DMS 273 treated with DMSO at 0.1 percent for 48 hours (cell line): Measurements from ENCODE around the gene DCHS2.
"Not testable (repeated sequence)": the region's sequence is repeated elsewhere in the genome, so short reads cannot be mapped to it uniquely, and the experiment has no call there.

ENCODE experiments used
- DNase-seq: peaks from one replicate; lab custom pipeline; 2025; lab: John Stamatoyannopoulos, UW

Gene DCHS2

DNA sequence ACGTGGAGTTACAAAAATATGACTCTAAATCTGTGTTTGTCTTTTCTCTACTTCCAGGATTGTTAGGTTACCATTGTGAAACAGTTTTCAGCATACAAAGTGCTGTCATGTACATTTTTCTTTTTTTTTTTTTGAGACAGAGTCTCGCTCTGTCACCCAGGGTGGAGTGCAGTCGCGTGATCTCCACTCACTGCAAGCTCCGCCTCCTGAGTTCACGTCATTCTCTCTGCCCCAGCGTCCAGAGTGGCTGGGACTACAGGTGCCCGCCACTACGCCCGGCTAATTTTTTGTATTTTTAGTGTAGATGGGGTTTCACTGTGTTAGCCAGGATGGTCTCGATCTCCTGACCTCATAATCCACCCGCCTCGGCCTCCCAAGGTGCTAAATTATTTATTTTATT lies 274.2 kb downstream of the DCHS2 start:
- not testable (repeated sequence) for DNase-seq

DNA sequence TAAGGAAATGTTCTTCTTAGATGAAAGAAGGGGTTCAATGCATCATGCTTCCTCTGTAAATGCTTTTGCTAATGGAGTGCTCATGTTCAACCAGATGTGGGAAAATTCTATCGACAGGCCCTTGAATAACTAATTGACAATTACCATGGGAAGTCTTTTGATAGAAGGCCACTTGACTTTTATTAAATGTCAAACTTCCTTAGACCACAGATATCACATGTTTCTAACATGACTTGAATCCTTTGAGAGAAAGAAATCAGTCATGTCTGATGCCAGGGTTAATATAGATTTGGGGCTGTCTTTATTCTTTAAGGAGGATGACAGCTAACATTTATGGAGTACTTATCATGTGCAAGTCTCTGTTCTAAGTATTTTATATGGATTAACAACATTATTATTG lies 280.1 kb downstream of the DCHS2 start:
- no peak for DNase-seq

DNA sequence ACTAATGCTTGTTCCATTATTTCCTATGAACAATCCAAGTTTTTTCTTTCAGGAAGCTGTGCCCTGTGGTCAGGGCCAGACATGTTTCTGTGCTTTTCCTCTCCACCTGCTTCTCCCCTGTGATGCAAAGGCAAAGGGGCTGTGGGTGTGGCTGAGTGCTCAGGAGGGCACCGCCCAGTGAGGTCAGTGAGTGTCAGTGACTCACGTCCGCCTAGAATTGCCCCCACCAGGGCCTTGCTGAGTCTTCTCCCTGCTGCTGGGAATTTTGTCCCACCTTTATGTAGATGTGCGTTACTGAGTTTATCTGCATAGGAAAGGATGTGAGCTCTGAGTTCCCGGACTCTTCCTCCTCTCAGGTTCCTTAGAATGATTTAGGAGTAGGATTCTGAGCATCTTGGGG lies 283.2 kb downstream of the DCHS2 start:
- DNase-seq = no peak

DNA sequence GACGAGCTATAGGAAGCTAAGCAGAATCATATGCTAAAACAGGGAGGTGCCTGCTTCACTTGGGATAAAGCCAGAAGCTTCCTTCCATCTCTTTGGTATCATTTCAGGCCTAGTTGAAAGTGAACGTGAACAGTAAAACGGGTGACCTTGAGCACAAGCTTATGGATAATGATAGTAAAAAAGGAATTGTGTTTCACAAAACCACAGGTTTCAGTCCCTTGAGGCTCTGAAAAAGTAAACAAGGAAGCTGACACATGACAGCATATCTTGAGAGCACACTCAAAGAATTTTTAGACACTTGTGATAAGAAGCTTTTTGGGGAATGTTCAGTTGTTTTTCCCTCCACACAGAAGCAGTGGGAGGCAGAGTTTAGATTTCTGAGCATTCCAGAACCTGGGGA lies 286.1 kb downstream of the DCHS2 start:
- no peak for DNase-seq

DNA sequence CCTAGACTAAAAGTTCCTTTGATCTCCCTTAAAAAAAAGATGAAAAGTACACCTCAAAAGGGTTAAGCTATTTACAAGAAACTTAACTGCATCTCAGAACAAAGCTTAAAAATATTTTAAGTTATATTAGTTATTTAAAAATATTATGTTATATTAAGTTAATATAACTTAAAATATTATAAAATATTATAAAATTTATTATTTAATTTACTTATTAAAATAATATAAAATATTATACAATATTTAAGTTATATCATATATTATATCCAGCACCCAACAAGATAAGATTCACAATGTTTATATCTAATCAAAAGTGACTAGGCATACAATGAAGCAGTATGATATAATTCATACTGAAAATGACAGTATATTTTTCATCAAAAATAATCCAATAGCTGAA lies 296.9 kb downstream of the DCHS2 start:
- DNase-seq = no peak

DNA sequence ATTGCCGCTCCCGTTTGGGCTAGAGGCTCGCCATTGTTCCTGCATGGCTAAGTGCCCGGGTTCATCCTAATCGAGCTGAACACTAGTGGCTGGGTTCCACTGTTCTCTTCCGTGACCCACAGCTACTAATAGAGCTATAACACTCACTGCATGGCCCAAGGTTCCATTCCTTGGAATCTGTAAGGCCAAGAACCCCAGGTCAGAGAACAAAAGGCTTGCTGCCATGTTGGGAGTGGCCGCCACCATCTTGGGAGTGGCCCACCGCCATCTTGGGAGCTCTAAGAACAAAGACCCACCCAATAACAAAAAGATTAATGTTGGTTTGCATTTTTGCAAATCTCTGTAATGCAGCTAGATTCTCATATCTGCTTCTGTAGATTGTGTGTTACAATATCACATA lies 299.0 kb downstream of the DCHS2 start:
- no peak for DNase-seq

DNA sequence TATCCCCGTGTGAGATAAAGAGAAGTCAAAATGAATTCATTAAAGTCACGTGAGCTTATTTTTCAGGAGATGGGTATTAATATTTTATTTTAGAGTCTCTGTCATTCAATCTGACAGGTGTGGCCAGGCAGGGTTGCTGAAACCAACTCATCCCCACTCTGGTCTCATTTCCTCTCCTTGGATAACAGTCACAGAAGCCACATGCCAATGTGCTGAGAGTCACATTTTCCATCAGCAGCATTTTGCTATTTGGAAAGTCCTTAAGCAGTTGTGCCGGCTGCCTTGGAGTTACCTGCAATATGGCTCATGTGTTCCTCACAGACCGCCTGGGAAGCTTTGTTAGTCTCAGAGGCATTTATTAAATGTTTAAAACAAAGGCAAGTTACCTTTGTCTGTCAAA lies 302.3 kb downstream of the DCHS2 start:
- no peak for DNase-seq

DNA sequence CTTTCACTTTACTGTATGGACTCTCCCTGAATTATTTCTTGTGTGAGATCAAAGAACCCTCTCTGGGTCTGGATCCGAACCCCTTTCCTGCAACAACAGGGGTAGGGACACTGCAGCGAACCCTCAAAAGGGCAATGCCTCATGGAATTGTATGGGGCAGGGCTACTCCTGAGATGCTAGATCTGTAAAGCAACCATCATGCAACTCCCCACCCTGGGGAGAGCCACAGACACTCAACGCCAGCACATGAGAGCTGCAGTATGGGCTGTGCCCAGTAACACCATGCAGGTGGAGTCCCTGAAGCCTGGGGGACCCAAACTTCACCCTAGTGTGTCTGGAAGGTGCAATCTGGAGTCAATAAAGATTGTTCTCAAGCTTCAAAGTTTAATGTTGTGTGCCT lies 304.7 kb downstream of the DCHS2 start:
- no peak for DNase-seq

DNA sequence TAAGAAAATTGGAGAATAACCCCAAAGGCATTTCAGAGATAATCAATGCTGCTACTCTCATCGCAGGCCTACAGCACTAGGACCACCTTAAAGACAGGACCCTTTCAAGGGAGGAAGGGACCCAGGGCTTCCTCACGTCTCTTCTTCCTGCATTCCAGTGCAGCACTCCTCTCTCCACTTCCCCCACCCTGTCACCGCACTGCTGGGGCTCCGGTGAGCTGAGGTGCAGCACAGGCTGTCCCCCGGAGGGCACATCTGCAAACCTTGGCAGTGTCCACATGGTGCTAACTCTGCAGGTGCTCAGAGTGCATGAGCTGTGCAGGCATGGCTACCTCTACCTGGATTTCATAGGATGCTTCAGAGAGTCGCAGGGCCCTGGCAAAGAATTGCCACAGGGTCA lies 305.6 kb downstream of the DCHS2 start:
- no peak for DNase-seq

DNA sequence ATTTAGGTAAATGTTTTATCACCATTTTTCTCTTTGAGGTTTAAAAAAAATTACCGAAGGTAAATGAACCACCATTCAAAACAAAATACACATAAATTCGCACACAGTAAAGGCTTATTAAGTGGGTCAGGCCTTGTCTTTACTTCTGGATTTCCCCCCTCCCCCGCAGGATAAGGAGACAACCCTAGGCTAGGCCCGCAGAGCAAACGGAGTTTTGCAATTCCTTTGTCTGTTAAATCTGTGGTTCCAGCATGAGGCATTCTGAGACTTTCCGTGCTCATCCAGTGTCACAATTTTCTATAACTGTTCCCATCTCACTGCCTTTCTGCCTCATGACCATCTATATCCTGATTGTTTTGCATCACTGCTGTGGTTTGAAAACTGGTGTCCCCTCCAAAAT lies 307.4 kb downstream of the DCHS2 start:
- no peak for DNase-seq

DNA sequence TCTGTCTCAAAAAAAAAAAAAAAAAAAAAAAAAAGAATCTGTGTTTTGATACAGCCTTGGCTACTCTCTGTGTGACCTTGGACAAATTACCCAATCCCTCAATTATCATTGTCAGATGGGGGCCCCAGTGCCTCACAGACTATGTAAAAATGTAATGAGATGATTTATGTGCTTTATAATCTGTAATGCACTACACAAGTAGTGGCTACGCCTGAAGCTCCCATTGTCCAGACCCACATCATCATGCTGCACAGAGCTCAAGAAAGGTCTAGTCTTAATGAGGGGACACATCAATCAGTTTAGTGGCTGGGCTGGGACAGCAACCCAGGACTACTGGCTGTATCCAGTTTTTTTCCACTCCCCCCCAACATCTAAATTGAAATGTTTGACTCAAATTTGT lies 308.3 kb downstream of the DCHS2 start:
- no peak for DNase-seq
